OCI-LY3 (cell line): ENCODE data around the gene RSPH3.

ENCODE experiments used
- EZH2phosphoT487 ChIP-seq: fragments of 200-600 bp; shearing (Covaris generic); IDR thresholded peaks from 2 replicates; pipeline ENCODE4 v1.6.1; 2018; ENCODE audit warnings: antibody characterized with exemption, mixed run types, low read depth
- TF ChIP-seq, protein P1 (sequence below): fragments of 200-600, 300-600 bp; sonication (generic); IDR thresholded peaks from 2 replicates; pipeline ENCODE4 v1.5.1; 2014; ENCODE audit warnings: antibody characterized with exemption, low read length, low read depth

DNA sequence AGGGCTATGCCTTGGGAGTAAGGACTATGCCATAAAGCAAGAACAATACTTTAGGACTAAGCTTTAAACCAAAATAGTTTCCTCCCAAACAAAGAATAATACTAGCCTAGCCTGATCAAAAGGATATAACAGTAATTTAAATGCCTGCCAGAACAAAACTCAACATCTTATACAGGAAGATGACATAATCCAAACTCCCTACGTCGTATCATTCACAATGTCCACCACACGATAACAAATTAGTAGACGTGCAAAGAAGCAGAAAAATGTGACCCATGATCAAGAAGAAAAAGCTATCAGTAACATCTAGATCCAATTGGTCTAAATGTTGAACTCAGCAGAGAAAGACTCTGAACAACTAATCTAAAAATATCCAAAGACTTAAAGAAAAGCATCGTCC lies 65.8 kb downstream of the RSPH3 start:
- TF ChIP-seq, protein P1, sequence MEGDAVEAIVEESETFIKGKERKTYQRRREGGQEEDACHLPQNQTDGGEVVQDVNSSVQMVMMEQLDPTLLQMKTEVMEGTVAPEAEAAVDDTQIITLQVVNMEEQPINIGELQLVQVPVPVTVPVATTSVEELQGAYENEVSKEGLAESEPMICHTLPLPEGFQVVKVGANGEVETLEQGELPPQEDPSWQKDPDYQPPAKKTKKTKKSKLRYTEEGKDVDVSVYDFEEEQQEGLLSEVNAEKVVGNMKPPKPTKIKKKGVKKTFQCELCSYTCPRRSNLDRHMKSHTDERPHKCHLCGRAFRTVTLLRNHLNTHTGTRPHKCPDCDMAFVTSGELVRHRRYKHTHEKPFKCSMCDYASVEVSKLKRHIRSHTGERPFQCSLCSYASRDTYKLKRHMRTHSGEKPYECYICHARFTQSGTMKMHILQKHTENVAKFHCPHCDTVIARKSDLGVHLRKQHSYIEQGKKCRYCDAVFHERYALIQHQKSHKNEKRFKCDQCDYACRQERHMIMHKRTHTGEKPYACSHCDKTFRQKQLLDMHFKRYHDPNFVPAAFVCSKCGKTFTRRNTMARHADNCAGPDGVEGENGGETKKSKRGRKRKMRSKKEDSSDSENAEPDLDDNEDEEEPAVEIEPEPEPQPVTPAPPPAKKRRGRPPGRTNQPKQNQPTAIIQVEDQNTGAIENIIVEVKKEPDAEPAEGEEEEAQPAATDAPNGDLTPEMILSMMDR = no peak
- no peak for TF ChIP-seq EZH2phosphoT487
